Panc1 (cell line): Measurements from ENCODE around the gene EMD. TPM values are rescaled to one million over a fixed set of nuclear protein-coding genes. Genes with fewer than 3 reads are reported as not detected.

Experiments
- ATAC-seq: fragments of 200-7000 bp; cut with Tn5 transposase; 2 replicates; pipeline ENCODE4 v1.9.1; 2020; ENCODE audit warnings: mild to moderate bottlenecking, moderate library complexity
- BruUV-seq: library from RNA; stranded (reverse); fragments of 400-500 nt; replicated peaks from 2 replicates; lab custom pipeline; 2021; lab: Mats Ljungman, UMichigan
- CTCF ChIA-PET: fragments of 300-600 bp; sonication (Branson Sonifier 250); formaldehyde crosslinking; loops from one replicate; lab custom pipeline; 2022; ENCODE audit warnings: antibody characterized with exemption; lab: Charles Lee
- POLR2A ChIA-PET: fragments of 300-600 bp; sonication (Branson Sonifier 250); formaldehyde crosslinking; loops from one replicate; lab custom pipeline; 2022; ENCODE audit warnings: antibody characterized with exemption; lab: Charles Lee
- DNase-seq: peaks from one replicate; pipeline ENCODE4 v3.0.0-alpha.2; 2010; ENCODE audit warnings: low read depth, low spot score
- H3K27ac ChIP-seq: 2 replicates; pipeline ENCODE4 v1.5.1; 2011; ENCODE audit warnings: mild to moderate bottlenecking, low read length, inconsistent platforms
- H3K27me3 ChIP-seq: fragments of 200-500 bp; sonication (Bioruptor generic); 2 replicates; pipeline ENCODE4 v1.6.0; 2014; ENCODE audit warnings: low read length, inconsistent platforms; ENCODE audit not compliant: control insufficient read depth, insufficient read depth
- H3K36me3 ChIP-seq: fragments of 200-500 bp; sonication (Bioruptor generic); 2 replicates; pipeline ENCODE4 v1.5.1; 2014; ENCODE audit warnings: inconsistent platforms, mild to moderate bottlenecking, low read length, moderate library complexity; ENCODE audit not compliant: control insufficient read depth, insufficient read depth
- H3K4me1 ChIP-seq: 2 replicates; pipeline ENCODE4 v1.5.1; 2011; ENCODE audit warnings: inconsistent platforms, mild to moderate bottlenecking, low read length, moderate library complexity; ENCODE audit not compliant: control insufficient read depth, insufficient read depth
- H3K4me3 ChIP-seq, 2 experiments: 2 replicates each; pipeline ENCODE4 v1.5.1; 2011 to 2012; ENCODE audit warnings: low read depth in 2 of 2, low read length in 2 of 2, mild to moderate bottlenecking in 2 of 2, inconsistent platforms in 1 of 2, moderate library complexity in 1 of 2
- H3K9me3 ChIP-seq: fragments of 200-500 bp; sonication (Bioruptor generic); 2 replicates; pipeline ENCODE4 v1.5.1; 2014; ENCODE audit warnings: low read depth, mild to moderate bottlenecking, inconsistent platforms, low read length, moderate library complexity; ENCODE audit not compliant: control insufficient read depth, insufficient read depth
- CTCF ChIP-seq: fragments of 450-650 bp; IDR thresholded peaks from 2 replicates; pipeline ENCODE4 v1.5.1; 2017; ENCODE audit warnings: mild to moderate bottlenecking
- POLR2AphosphoS5 ChIP-seq: IDR thresholded peaks from 2 replicates; pipeline ENCODE4 v1.6.1; 2012; ENCODE audit warnings: mild to moderate bottlenecking, low read depth, low read length, moderate library complexity
- REST ChIP-seq, 2 experiments: IDR thresholded peaks; 2 replicates each; pipeline ENCODE4 v1.6.1; 2011 to 2012; ENCODE audit warnings: low read depth in 2 of 2, control low read depth in 1 of 2, low read length in 1 of 2, mild to moderate bottlenecking in 1 of 2, moderate library complexity in 1 of 2; ENCODE audit not compliant: insufficient read depth in 1 of 2
- SIN3A ChIP-seq: IDR thresholded peaks from 2 replicates; pipeline ENCODE4 v1.6.1; 2012; ENCODE audit warnings: low read depth, mild to moderate bottlenecking, low read length, moderate library complexity, borderline replicate concordance; ENCODE audit not compliant: insufficient read depth
- TCF7L2 ChIP-seq: IDR thresholded peaks from 2 replicates; pipeline ENCODE4 v1.6.1; 2011; ENCODE audit warnings: mild to moderate bottlenecking, low read depth, low read length, inconsistent platforms
- in situ Hi-C: cut with HindIII; loops from 2 replicates; pipeline ENCODE4 v1.10.0; 2016; ENCODE audit warnings: low sequenced_read_pairs, low pct_unique_long_range_greater_than_20kb
- intact Hi-C: fragments of 100-400 bp; cut with micrococcal nuclease; formaldehyde crosslinking; loops from one replicate; pipeline ENCODE4 v1.10.0; 2022; ENCODE audit not compliant: unreplicated experiment
- total RNA-seq: library from RNA; stranded (reverse); gene quantifications from one replicate; pipeline ENCODE4 v1.2.1, GENCODE V29; 2021; ENCODE audit not compliant: unreplicated experiment

The EMD gene
- total RNA-seq, 1 experiment from 2014 or later, result 178 TPM

GRCh38 chrX:154362085-154362742 is 16.9 kb upstream of the EMD start:
- ChIA-PET CTCF (no interaction called here), POLR2A (interaction anchor here (0.6 kb wide), 1 partner anchor 234 kb away, joined by 3 read pairs; no protein-coding TSS in a partner anchor)
- BruUV-seq, result no TSS peak
- H3K36me3 ChIP-seq, result peaks cover 14% of the 10 kb centered on the region
- H3K4me3 ChIP-seq, result no peak overlapping the region
- DNase-seq (no peak), ATAC-seq (no peak)
- TF ChIP-seq SIN3A (no peak), POLR2AphosphoS5 (no peak), TCF7L2 (no peak), CTCF (no peak), REST (IDR thresholded peaks at IDR 0.05; ENCODE audit: insufficient read depth in 1 of 2, low read depth in 2 of 2, low read length in 1 of 2) (no peak)
- intact Hi-C loops, result no loop called here
- no peaks in the 10 kb centered on the region for H3K4me1 ChIP-seq
- no peak overlapping the region for H3K27ac ChIP-seq
- H3K9me3 ChIP-seq, result no peaks in the 10 kb centered on the region
- in situ Hi-C loops, result no loop called here
- H3K27me3 ChIP-seq, result no peaks in the 10 kb centered on the region

DNA sequence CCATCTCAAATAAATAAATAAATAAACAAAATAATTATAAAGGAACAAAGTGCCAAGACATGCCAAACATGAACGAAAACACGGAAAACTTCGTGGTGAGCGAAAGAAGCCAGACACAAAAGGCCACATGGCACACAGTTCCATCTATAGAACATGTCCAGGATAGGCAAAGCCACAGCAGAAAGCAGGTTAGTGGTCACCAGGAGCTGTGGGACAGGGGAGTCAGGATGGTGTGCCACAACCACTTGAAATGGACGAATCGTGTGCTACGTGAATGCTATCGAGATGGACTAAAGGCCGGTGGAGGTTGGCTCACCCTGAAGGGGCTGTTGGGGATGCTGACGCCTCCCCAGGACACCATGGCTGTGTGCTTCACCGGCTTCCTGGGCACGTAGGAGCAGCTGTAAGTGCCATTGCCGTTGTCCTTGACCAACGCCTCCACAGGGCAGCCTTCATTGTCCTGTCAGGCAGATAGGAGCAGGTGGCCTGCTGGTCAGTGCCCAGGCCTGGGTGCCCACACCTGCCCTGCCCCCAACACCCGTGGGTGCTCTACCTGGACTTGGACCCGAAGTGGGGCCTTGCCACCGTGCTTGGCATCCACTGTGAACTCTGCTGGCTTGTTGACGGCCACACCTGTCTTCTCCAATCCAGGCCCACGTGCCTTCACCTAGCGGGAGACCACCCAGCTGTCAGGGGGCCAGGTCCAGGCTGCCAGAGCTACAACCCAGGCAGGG is 15.2 kb upstream of the EMD start:
- Histone ChIP-seq H3K4me3 (no peak overlapping the region), H3K9me3 (no peaks in the 10 kb centered on the region), H3K4me1 (peaks cover 4% of the 10 kb centered on the region), H3K36me3 (peaks cover 10% of the 10 kb centered on the region), H3K27ac (no peak overlapping the region), H3K27me3 (no peaks in the 10 kb centered on the region)
- no peak for ATAC-seq
- BruUV-seq, result no TSS peak
- ChIA-PET POLR2A (no interaction called here), CTCF (no interaction called here)
- TF ChIP-seq CTCF, result no peak
- no peak for TF ChIP-seq SIN3A
- TF ChIP-seq TCF7L2, result no peak
- TF ChIP-seq REST (IDR thresholded peaks at IDR 0.05; ENCODE audit: insufficient read depth in 1 of 2, low read depth in 2 of 2, low read length in 1 of 2), result no peak
- no peak; the same call in 1 of the 2 replicates for TF ChIP-seq POLR2AphosphoS5
- in situ Hi-C loops, result no loop called here
- DNase-seq, result no peak
- intact Hi-C loops, result no loop called here
